Measurements from ENCODE around the gene PLD4. TPM values are rescaled to one million over a fixed set of nuclear protein-coding genes. Genes with fewer than 3 reads are reported as not detected.
A peak's percentile ranks its signal among the peaks of the same experiment; 100 is the strongest.

The PLD4 gene
- total RNA-seq, 1 experiment from 2014 or later: not detected

DNA sequence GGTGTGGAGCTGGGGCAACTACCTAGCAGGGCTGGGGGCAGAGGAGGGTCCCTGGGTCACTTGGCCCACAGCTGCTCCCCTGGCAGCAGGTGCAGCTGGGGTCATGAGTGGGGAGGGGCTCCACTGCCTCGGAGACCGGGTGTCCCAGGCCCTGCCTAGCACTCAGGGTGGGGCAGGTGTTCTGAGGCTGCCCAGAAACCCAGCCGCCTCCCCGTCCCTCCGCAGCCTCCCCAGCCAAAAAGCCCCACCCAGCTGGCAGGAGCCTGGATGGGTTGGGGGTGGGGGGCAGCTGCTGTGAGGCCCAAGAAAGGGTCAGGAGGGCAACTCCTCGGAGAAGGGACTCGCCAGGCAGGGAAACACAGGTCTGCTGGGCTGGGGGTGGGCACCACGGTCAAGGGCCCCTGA lies 42.3 kb downstream of the PLD4 start:
- POLR2A ChIA-PET (ENCODE audit: unreplicated experiment): no interaction called here
- Histone ChIP-seq H2AFZ (no peak overlapping the region), H3K9me3 (ENCODE audit: insufficient read depth, low read depth) (no peaks in the 10 kb centered on the region), H3K27me3 (ENCODE audit: insufficient read depth, low read depth) (no peaks in the 10 kb centered on the region), H3K4me1 (replicated peaks; ENCODE audit: insufficient read depth) (peaks cover 38% of the 10 kb centered on the region), H3K9me2 (ENCODE audit: insufficient read depth) (no peaks in the 10 kb centered on the region), H3K79me2 (ENCODE audit: low read depth) (no peaks in the 10 kb centered on the region), H3F3A (ENCODE audit: insufficient read depth, low read depth) (peaks cover 17% of the 10 kb centered on the region; the same call in 1 of the 2 replicates), H3K4me3 (no peak overlapping the region), H3K36me3 (ENCODE audit: low read depth) (no peaks in the 10 kb centered on the region), H3K4me2 (peak overlapping the region; percentile 49), H3K27ac (no peak overlapping the region), H4K20me1 (ENCODE audit: insufficient read depth) (no peaks in the 10 kb centered on the region)
- intact Hi-C loops (cut with micrococcal nuclease; ENCODE audit: unreplicated experiment): loop anchor here (5.0 kb wide), 1 partner anchor 35 kb away; no protein-coding TSS in a partner anchor
- BruUV-seq (replicated peaks): no TSS peak
- no peak for DNase-seq
- TF ChIP-seq, protein P1, sequence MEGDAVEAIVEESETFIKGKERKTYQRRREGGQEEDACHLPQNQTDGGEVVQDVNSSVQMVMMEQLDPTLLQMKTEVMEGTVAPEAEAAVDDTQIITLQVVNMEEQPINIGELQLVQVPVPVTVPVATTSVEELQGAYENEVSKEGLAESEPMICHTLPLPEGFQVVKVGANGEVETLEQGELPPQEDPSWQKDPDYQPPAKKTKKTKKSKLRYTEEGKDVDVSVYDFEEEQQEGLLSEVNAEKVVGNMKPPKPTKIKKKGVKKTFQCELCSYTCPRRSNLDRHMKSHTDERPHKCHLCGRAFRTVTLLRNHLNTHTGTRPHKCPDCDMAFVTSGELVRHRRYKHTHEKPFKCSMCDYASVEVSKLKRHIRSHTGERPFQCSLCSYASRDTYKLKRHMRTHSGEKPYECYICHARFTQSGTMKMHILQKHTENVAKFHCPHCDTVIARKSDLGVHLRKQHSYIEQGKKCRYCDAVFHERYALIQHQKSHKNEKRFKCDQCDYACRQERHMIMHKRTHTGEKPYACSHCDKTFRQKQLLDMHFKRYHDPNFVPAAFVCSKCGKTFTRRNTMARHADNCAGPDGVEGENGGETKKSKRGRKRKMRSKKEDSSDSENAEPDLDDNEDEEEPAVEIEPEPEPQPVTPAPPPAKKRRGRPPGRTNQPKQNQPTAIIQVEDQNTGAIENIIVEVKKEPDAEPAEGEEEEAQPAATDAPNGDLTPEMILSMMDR (conservative IDR thresholded peaks at IDR 0.05): no peak
- no peak for TF ChIP-seq EZH2 (IDR thresholded peaks at IDR 0.05; ENCODE audit: low read depth)
- CTCF ChIA-PET: no interaction called here

DNA sequence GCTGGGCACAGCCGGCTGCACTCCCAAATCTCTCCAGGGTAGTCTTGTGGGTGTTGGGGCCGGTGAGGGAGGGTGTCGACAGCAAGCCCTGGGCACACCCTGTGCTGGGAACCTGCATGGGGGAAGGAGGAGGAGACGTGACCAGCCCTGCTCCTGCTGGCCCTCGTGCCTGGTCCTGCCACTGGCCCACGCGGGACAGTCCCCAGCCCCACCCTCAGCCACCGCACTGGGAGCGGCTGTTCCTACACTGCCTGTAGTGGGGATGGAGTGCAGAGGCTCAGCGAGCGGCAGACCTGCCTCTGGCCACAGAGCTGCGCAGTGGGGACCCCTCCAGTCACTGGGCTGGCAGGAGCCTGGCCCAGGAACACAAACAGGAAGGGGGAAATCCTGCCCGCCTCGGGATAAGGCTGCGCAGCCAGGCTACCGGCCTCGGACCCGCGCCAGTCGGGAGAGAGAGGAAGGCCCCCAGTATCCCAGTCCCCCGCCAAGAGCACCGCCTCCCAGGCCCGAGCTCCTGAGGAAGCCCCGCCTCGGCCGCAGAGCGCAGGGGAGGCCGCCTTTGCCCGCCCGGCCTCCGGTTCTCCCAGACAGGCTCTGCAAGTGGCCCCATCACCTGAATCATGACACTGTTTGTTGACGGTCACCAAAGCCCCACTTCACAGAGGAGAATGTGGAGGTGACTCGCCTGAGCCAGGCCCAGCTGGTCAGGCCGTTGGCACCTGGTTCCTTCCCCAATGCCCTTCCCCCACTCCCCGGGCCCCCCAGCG lies 42.9 kb downstream of the PLD4 start:
- BruUV-seq (replicated peaks): no TSS peak
- intact Hi-C loops (cut with micrococcal nuclease; ENCODE audit: unreplicated experiment): loop anchor here (5.0 kb wide), 1 partner anchor 35 kb away; no protein-coding TSS in a partner anchor
- H3K4me3 ChIP-seq: no peak overlapping the region
- POLR2A ChIA-PET (ENCODE audit: unreplicated experiment): interaction anchor here (0.5 to 0.7 kb wide), 3 partner anchors 334 to 1863 kb away, joined by 3 to 6 read pairs (median 5); no protein-coding TSS in a partner anchor
- no peak overlapping the region for H3K27ac ChIP-seq
- H3K36me3 ChIP-seq (ENCODE audit: low read depth): no peaks in the 10 kb centered on the region
- no peaks in the 10 kb centered on the region for H3K9me2 ChIP-seq (ENCODE audit: insufficient read depth)
- no peaks in the 10 kb centered on the region for H4K20me1 ChIP-seq (ENCODE audit: insufficient read depth)
- peaks cover 43% of the 10 kb centered on the region for H3K4me1 ChIP-seq (replicated peaks; ENCODE audit: insufficient read depth)
- CTCF ChIA-PET: no interaction called here
- peak overlapping the region; percentile 49 for H3K4me2 ChIP-seq
- TF ChIP-seq, protein P1 (conservative IDR thresholded peaks at IDR 0.05): no peak
- TF ChIP-seq EZH2 (IDR thresholded peaks at IDR 0.05; ENCODE audit: low read depth): no peak
- peak in 1 of 2 experiments; percentile 59 for DNase-seq
- H3K9me3 ChIP-seq (ENCODE audit: insufficient read depth, low read depth): no peaks in the 10 kb centered on the region
- H3K79me2 ChIP-seq (ENCODE audit: low read depth): no peaks in the 10 kb centered on the region
- H2AFZ ChIP-seq: no peak overlapping the region
- H3K27me3 ChIP-seq (ENCODE audit: insufficient read depth, low read depth): no peaks in the 10 kb centered on the region
- H3F3A ChIP-seq (ENCODE audit: insufficient read depth, low read depth): peaks cover 21% of the 10 kb centered on the region

DNA sequence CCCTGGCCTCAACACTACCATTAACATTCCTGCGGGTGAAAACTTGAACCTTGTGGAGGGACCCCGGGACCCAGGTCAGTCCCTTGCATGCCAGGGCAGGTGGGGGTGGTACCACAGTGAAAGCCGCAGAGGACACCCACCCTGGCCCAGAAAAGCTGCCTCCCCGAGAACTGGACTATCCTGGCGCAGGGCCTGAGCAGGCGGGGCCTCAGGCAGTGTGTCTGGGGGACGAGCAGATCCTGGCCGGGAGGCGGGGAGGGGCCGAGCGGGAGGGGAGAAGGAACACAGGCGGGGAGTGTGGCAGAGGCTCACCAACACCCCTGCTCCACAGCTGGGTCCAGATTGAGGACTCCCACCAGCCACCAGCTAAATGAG lies 43.5 kb downstream of the PLD4 start:
- Histone ChIP-seq H3K36me3 (ENCODE audit: low read depth) (no peaks in the 10 kb centered on the region), H3K4me2 (peak overlapping the region; percentile 49), H3K9me3 (ENCODE audit: insufficient read depth, low read depth) (no peaks in the 10 kb centered on the region), H3K79me2 (ENCODE audit: low read depth) (no peaks in the 10 kb centered on the region), H3K27ac (no peak overlapping the region), H4K20me1 (ENCODE audit: insufficient read depth) (no peaks in the 10 kb centered on the region), H3K4me1 (replicated peaks; ENCODE audit: insufficient read depth) (peaks cover 48% of the 10 kb centered on the region), H3K4me3 (no peak overlapping the region), H2AFZ (no peak overlapping the region), H3F3A (ENCODE audit: insufficient read depth, low read depth) (peaks cover 26% of the 10 kb centered on the region), H3K9me2 (ENCODE audit: insufficient read depth) (no peaks in the 10 kb centered on the region), H3K27me3 (ENCODE audit: insufficient read depth, low read depth) (no peaks in the 10 kb centered on the region)
- intact Hi-C loops (cut with micrococcal nuclease; ENCODE audit: unreplicated experiment): loop anchor here (5.0 kb wide), 1 partner anchor 36 kb away; no protein-coding TSS in a partner anchor
- CTCF ChIA-PET: interaction anchor here (0.6 kb wide), 1 partner anchor 1904 kb away, joined by 3 read pairs; no protein-coding TSS in a partner anchor
- POLR2A ChIA-PET (ENCODE audit: unreplicated experiment): interaction anchor here (0.5 to 0.7 kb wide), 3 partner anchors 333 to 1863 kb away, joined by 3 to 6 read pairs (median 5); no protein-coding TSS in a partner anchor
- no peak for TF ChIP-seq EZH2 (IDR thresholded peaks at IDR 0.05; ENCODE audit: low read depth)
- TF ChIP-seq, protein P1 (conservative IDR thresholded peaks at IDR 0.05): no peak
- no TSS peak for BruUV-seq (replicated peaks)
- peak in 1 of 2 experiments; percentile 76 for DNase-seq

Measured in PC-9 (cell line).